ENCODE results near the gene ACSM2A.
"Not testable (repeated sequence)": the region's sequence is repeated elsewhere in the genome, so short reads cannot be mapped to it uniquely, and the experiment has no call there.

The ACSM2A gene

GRCh38 chr16:20485408-20485807, 34.1 kb downstream of the ACSM2A start:
- H3K4me3 ChIP-seq (ENCODE audit: low read depth, low read length) = no peak overlapping the region
- no peak for TF ChIP-seq CTCF (IDR thresholded peaks at IDR 0.05; ENCODE audit: low read depth, low read length, missing control alignments)
- in situ Hi-C loops (cut with HindIII; ENCODE audit: low sequenced_read_pairs) = no loop called here
- DNase-seq (ENCODE audit: low read depth) = no peak

- in situ Hi-C loops (cut with HindIII; ENCODE audit: low sequenced_read_pairs); H3K4me3 ChIP-seq (ENCODE audit: low read depth, low read length); DNase-seq (ENCODE audit: low read depth): not testable (repeated sequence)
Measured at GRCh38 chr16:20490994-20491393, 39.7 kb downstream of the ACSM2A start.

GRCh38 chr16:20491448-20491847, 40.1 kb downstream of the ACSM2A start:
- DNase-seq (ENCODE audit: low read depth); in situ Hi-C loops (cut with HindIII; ENCODE audit: low sequenced_read_pairs): not testable (repeated sequence)

GRCh38 chr16:20504418-20504817, 53.1 kb downstream of the ACSM2A start:
- DNase-seq (ENCODE audit: low read depth) = no peak
- in situ Hi-C loops (cut with HindIII; ENCODE audit: low sequenced_read_pairs) = no loop called here
- no peak for TF ChIP-seq CTCF (IDR thresholded peaks at IDR 0.05; ENCODE audit: low read depth, low read length, missing control alignments)
- no peak overlapping the region for H3K4me3 ChIP-seq (ENCODE audit: low read depth, low read length)

More at GRCh38 chr16:20491448-20491847, 40.1 kb downstream of the ACSM2A start:
- H3K4me3 ChIP-seq (ENCODE audit: low read depth, low read length) = not testable (repeated sequence)

GRCh38 chr16:20507280-20507679, 56.0 kb downstream of the ACSM2A start:
- TF ChIP-seq CTCF (IDR thresholded peaks at IDR 0.05; ENCODE audit: low read depth, low read length, missing control alignments) = no peak
- in situ Hi-C loops (cut with HindIII; ENCODE audit: low sequenced_read_pairs) = no loop called here
- H3K4me3 ChIP-seq (ENCODE audit: low read depth, low read length) = no peak overlapping the region
- DNase-seq (ENCODE audit: low read depth) = no peak

- TF ChIP-seq CTCF (IDR thresholded peaks at IDR 0.05; ENCODE audit: low read depth, low read length, missing control alignments) = no peak
- in situ Hi-C loops (cut with HindIII; ENCODE audit: low sequenced_read_pairs) = no loop called here
- no peak overlapping the region for H3K4me3 ChIP-seq (ENCODE audit: low read depth, low read length)
- no peak for DNase-seq (ENCODE audit: low read depth)
Measured at GRCh38 chr16:20510323-20510722, 59.0 kb downstream of the ACSM2A start.

- DNase-seq (ENCODE audit: low read depth) = no peak
- in situ Hi-C loops (cut with HindIII; ENCODE audit: low sequenced_read_pairs) = no loop called here
- no peak overlapping the region for H3K4me3 ChIP-seq (ENCODE audit: low read depth, low read length)
- no peak for TF ChIP-seq CTCF (IDR thresholded peaks at IDR 0.05; ENCODE audit: low read depth, low read length, missing control alignments)
Measured at GRCh38 chr16:20515688-20516090, 64.4 kb downstream of the ACSM2A start.

- no peak for TF ChIP-seq CTCF (IDR thresholded peaks at IDR 0.05; ENCODE audit: low read depth, low read length, missing control alignments)
- in situ Hi-C loops (cut with HindIII; ENCODE audit: low sequenced_read_pairs) = no loop called here
- DNase-seq (ENCODE audit: low read depth) = no peak
- no peak overlapping the region for H3K4me3 ChIP-seq (ENCODE audit: low read depth, low read length)
Measured at GRCh38 chr16:20517149-20517548, 65.8 kb downstream of the ACSM2A start.
